HS-27A (cell line): ENCODE results near the gene LMO3.

Source experiments
- DNase-seq: peaks from one replicate; pipeline ENCODE4 v3.0.0-alpha.2; 2012; ENCODE audit warnings: low read depth, missing footprints

The LMO3 gene

DNA sequence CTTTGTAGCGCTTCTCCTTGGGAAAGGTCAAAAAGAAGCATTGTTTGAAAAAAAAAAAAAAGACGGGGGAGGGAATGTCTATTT lies at the start of gene LMO3:
TSS of gene LMO3 (minus strand) at position 46 of the 84 bp plus-strand sequence. CDS start 5,302 bp downstream, outside the sequence.
- no peak for DNase-seq

- DNase-seq: no peak
These were observed 30.6 kb upstream of the LMO3 start for GRCh38 chr12:16636435-16637055.

DNA sequence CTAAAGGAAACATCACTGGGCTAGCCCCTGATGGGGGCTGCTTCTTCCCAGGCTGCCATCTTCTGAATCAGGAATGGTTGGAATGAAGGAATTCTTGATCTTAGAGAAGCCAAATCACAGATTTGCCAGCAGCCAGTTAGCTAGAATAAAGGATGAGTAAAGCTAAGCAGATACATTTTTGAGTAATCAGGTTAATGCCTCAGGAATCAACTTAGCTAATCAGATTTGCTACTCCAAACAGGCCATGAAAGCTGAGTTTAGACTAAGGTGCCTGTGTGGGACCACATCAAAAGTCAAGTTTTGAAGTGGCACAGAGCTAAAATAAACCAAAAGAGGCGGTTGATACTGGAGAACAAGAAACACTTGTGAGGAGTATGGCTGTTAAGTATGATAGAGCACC lies 28.8 kb upstream of the LMO3 start:
- no peak for DNase-seq

GRCh38 chr12:16626991-16627390 lies 21.0 kb upstream of the LMO3 start:
- DNase-seq: no peak

- no peak for DNase-seq
These were observed 16.4 kb upstream of the LMO3 start for GRCh38 chr12:16622338-16622737.

DNA sequence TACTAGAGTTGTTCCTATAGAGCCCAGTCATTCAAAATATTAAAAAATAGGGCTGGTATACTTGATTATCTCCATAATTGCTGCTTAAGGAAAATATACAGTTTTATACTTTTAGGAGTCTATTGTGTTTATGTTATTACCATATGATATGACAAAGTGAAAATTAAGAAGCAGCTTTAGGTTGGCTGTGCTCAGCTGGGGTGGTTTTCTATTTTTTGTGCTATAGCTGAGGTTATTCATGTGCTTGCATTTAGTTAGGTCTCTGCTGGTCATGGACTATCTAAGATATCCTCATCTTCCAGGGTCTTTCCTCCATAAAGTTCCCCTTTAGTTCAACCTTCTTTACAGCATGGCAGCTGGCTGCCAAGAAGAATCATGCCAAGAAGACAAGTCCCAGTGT lies 13.6 kb upstream of the LMO3 start:
- DNase-seq: no peak

DNA sequence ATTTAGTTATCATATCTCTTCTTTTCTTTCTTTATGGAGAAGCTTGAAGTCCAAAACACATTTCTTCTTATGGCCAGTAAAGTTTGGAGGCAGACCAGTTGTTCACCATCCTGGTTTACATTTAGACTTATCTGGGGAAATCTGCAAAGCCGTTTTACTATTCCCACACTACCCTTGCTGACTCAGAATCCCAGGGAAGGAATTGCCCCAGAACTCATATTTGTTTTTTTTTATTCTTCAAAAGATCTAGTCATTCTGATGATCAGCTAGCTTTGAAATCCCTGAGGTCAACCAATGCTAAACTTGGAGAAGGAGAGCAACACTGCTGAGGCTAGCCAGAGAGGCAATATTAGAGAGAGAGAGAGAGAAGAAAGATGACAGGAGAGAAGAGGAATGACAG lies 12.3 kb upstream of the LMO3 start:
- no peak for DNase-seq

DNA sequence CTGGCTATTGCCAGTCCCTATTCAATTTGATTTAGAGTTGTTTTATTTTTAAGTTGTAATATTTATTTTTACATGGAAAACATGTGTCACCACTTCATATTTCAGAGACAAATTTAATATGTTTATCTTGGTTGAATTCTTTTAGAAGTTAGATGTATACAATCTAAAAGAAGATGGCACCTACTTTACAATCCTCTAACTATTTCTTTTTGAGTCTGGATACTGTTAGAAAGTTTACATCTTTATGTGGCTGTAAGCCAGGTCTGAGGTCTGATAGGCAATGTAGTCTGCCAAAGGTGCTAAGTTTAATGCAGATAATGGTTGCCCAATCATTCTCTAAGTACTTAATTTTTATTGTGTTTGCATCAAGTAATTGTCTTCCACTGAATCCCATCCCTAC lies 7.2 kb upstream of the LMO3 start:
- no peak for DNase-seq

DNA sequence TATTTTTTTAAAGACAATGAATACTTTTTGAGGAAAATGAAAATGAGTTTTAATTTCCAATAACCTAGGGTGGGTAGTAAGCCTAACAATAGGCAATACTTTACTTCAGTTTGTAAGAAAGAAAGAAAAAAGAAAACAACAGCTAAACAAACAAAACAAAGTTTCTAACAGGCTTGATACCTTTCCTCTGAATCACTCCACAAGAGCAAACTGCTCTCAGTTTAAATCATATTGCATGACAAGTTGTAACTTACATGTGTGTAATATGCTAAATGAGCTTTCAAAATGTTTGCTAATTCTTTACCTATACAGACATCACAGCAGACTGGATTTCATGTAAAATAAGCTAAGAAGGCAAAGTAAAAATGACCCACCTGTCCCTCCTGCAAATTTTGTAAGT lies 6.7 kb upstream of the LMO3 start:
- no peak for DNase-seq

DNA sequence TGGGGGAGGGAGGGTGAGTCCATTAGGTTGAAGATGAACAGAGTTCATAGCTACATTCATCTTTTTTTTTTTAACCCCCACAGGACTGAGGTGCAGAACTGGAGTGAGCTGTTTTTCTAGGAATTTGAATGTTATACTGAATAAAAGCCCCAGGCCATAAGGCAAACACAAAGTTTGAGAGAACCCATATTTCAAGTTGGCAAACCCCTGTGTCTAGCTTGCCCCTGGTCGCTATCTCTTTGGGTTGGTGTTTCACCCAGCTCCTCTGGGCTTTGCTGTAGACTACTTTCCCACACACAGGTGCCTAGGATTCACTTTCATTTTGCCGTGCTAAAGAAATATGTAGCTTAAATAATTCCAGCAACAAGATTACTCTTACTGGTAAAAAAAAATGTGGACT lies 5.2 kb upstream of the LMO3 start:
- DNase-seq: no peak

GRCh38 chr12:16610743-16611142 lies 4.8 kb upstream of the LMO3 start:
- no peak for DNase-seq

DNA sequence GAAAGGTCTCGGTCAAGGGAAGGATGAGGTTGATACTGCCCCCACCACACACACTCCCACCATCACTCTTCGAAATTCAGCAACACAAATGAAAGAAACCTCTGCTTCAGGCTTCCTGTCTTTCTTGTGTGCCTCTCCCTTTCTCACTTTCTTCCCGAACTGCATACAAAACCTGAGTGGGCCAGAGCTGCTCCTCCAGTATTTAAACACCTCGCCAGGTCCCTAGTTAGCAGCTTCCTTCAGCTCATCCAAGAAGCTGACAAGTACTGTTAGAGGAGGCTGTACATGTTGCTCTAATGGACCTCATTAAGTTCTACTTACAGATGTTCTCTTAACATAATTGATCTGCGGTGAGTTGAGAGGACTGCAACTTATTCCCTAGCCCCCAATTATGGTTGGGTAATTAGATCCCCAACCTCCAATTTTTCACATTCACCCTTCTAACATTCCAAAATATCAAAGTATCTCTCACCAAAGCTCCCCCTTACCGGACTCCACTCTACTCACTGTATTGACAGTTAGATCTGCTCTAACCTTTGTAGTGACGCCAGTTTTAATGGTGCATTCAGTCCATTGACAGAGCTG lies 4.1 kb upstream of the LMO3 start:
- no peak for DNase-seq

DNA sequence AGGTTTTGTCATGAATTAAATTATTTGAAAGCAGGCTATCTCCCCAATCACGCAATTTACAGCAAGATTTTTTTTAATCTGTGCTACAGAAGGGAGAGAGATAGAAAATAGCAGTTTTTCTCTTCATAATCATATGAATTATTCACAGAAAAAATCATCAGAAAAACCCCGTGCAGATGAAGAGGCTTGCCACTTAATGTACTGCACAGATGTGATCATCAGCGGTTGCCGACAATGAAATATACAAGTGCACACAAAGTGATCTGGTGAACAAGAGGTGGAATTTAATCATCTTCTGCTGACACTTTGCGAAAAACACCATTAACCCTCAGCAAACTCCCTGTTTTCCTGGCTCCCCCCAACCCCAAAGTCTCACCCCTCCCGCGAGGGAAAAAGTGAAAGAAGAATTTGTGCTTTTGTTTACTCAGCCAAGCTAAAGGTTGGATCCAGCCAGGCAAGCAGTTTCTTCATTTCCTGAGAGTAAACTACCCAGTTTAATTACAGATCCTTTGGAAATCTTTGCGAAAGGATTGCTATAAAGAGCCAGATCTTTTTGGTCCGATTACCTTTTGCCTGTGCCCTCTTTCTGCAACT lies 3.1 kb upstream of the LMO3 start:
- no peak for DNase-seq

- DNase-seq: no peak
These were observed 2.2 kb upstream of the LMO3 start for GRCh38 chr12:16607906-16608775.

- DNase-seq: no peak
These were observed 1.0 kb upstream of the LMO3 start for GRCh38 chr12:16606991-16607390.

DNA sequence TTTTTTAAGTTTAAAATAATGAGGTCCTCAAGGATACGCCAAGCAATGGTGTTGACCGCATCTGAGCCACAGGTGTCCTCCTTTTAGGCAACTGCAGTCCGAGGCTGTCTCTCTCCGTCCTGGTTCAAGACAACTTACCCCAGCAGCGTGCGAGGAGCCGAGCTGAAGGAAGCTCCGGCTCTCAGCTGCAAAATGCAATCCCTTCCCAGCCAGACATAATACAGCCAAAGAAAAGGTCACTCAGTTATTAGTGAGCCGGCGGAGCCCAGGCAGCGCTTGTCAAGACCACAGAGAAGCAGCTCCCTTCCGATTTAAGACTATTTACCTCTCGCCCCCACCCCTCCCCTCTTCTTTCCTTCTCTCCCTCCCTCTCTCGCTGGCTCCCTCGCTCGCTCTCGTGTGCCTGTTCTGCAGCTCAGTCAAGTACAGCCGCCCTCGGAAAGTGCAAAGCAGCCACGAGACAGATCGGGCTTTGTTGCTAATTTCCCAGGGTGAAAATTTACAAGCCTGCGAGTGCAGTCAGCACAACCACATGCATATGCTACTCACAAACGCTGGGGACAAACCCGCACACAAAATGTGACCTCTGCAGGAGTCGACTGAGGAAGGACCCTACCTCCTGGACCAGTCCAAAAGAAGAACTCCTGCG lies 363 bp upstream of the LMO3 start:
- no peak for DNase-seq

DNA sequence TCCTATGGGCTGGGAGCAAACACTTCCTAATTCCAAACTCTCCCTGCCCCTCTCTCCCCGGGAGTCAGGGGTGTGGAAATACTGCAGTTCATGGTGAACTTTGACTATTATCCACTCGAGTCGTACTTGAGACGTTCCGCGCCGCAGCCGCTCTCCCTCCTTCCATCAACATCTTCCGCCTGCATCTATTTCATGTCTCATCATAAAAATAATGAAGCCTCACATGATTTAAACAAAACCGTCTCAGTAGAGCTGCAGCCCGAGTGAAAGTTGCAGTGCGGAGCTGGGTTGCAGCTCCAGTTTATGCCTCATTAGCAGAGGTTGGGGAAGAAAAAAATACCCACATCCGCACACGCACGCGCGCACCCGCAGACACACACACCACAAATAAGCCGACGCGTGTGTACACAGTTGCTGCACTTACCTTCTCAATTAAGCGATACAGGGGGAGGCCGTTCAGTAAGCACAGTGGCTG lies 283 bp downstream of the LMO3 start:
- no peak for DNase-seq

GRCh38 chr12:16604596-16605252 lies 1.2 kb downstream of the LMO3 start:
- DNase-seq: no peak

GRCh38 chr12:16603916-16604575 lies 1.9 kb downstream of the LMO3 start:
- no peak for DNase-seq

GRCh38 chr12:16603260-16603915 lies 2.6 kb downstream of the LMO3 start:
- DNase-seq: no peak

DNA sequence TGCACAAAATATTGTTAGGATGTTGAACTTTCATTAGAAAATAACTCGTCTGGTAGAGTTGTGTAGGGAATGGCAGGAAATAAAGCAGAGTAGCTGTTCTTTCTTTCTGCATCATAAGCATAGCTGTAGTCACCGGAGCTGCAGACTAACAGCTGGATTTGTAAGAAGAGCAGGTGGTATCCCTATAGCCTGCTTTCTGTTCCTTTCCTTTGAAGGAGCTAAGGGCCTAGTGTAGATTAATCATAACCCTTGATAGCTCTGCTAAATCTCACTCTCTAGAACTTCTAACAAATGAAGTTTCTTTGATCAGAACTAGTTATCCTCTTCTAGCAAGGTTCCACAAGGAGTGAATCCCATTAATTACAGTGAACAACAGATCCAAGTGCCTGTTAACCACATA lies 3.5 kb downstream of the LMO3 start:
- no peak for DNase-seq
